Measurements from ENCODE around the gene SIL1.

DNA sequence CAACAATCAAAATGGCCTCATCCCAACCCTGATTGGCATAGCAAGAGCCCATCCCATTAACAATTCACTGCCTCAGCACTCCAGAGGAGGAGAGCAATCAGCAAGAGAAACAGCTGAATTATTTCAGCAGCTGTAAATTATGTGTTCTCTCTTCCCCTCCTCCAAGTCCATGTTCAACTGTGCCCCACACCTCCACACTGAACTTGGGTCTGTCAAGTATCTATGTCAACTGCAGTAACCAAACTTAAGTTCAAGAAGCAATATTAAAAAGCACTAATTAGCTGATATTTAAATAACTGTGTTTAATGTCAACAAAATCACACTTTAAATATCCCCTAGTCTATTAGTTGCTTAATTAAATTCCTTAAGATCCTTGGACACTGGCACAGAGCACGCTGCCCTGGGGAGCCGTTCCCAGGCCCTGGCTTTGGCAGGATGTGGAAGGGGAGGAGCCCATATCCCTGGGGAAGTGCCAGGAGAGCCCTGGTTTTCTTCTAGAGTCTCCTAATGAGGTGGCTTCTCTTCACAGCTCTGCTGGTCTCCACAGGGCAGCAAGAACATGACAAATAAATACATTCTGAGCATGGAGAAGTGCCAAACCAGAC, 50.6 kb downstream of the SIL1 start:
- TF ChIP-seq, protein P1, sequence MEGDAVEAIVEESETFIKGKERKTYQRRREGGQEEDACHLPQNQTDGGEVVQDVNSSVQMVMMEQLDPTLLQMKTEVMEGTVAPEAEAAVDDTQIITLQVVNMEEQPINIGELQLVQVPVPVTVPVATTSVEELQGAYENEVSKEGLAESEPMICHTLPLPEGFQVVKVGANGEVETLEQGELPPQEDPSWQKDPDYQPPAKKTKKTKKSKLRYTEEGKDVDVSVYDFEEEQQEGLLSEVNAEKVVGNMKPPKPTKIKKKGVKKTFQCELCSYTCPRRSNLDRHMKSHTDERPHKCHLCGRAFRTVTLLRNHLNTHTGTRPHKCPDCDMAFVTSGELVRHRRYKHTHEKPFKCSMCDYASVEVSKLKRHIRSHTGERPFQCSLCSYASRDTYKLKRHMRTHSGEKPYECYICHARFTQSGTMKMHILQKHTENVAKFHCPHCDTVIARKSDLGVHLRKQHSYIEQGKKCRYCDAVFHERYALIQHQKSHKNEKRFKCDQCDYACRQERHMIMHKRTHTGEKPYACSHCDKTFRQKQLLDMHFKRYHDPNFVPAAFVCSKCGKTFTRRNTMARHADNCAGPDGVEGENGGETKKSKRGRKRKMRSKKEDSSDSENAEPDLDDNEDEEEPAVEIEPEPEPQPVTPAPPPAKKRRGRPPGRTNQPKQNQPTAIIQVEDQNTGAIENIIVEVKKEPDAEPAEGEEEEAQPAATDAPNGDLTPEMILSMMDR (IDR thresholded peaks at IDR 0.05 in 8 of 11, conservative IDR thresholded peaks at IDR 0.05 in 3 of 11), result no peak
- TF ChIP-seq POLR2A (IDR thresholded peaks at IDR 0.05), result no peak

All from spleen (tissue), 7 donors.